Natural killer cell (primary cell): ENCODE data around the gene LAGE3. TPM values are rescaled to one million over a fixed set of nuclear protein-coding genes. Genes with fewer than 3 reads are reported as not detected.

Experiments used
- ATAC-seq, 3 donors: fragments of 150-1000 bp in 2 of 3; fragments of 200-7000 bp in 1 of 3; cut with Tn5 transposase; 1 replicate in 1 of 3; 2 replicates in 2 of 3; pipeline ENCODE4 v1.10.0; 2021; ENCODE audit warnings: mild to moderate bottlenecking in 2 of 3, moderate library complexity in 2 of 3
- DNase-seq, 2 donors: peaks; one replicate each; pipeline versions ENCODE4 v3.0.0 to v3.0.0-alpha.2; 2013 to 2021; ENCODE audit warnings: mixed read lengths in 1 of 2
- H3K27ac ChIP-seq: one replicate; pipeline ENCODE4 v1.5.1; 2013; ENCODE audit warnings: mild to moderate bottlenecking, low read length
- H3K27me3 ChIP-seq: one replicate; pipeline ENCODE4 v1.6.1; 2013; ENCODE audit warnings: low read length; ENCODE audit not compliant: control insufficient read depth, insufficient read depth
- H3K36me3 ChIP-seq: one replicate; pipeline ENCODE4 v1.6.1; 2013; ENCODE audit warnings: low read length; ENCODE audit not compliant: control insufficient read depth, insufficient read depth
- H3K4me1 ChIP-seq: one replicate; pipeline ENCODE4 v1.6.1; 2013; ENCODE audit warnings: low read length; ENCODE audit not compliant: control insufficient read depth, insufficient read depth
- H3K4me3 ChIP-seq: one replicate; pipeline ENCODE4 v1.5.1; 2013; ENCODE audit warnings: low read length
- H3K9me3 ChIP-seq: one replicate; pipeline ENCODE4 v1.6.1; 2013; ENCODE audit warnings: low read length; ENCODE audit not compliant: control insufficient read depth, insufficient read depth
- H3K27ac Mint-ChIP-seq, 2 donors: one replicate each; pipeline ENCODE4 v1.8.0; 2022; ENCODE audit warnings: mild to moderate bottlenecking in 2 of 2, mixed read lengths in 2 of 2, moderate library complexity in 1 of 2
- H3K27me3 Mint-ChIP-seq, 2 donors: one replicate each; pipeline ENCODE4 v1.8.0; 2022; ENCODE audit warnings: low read depth in 2 of 2, mixed read lengths in 2 of 2
- H3K36me3 Mint-ChIP-seq: one replicate; pipeline ENCODE4 v1.8.0; 2022; ENCODE audit warnings: mixed read lengths
- H3K4me1 Mint-ChIP-seq, 2 donors: one replicate each; pipeline ENCODE4 v1.8.0; 2022; ENCODE audit warnings: mixed read lengths in 2 of 2
- H3K4me3 Mint-ChIP-seq: one replicate; pipeline ENCODE4 v1.8.0; 2022; ENCODE audit warnings: mild to moderate bottlenecking, moderate library complexity, mixed read lengths
- H3K9me3 Mint-ChIP-seq, 2 donors: one replicate each; pipeline ENCODE4 v1.8.0; 2022; ENCODE audit warnings: mixed read lengths in 2 of 2
- WGBS: methylation state at CpG from one replicate; pipeline ENCODE4 v1.1.7; 2013; ENCODE audit warnings: missing lambda C conversion rate; ENCODE audit not compliant: insufficient coverage; 5-methylcytosine and 5-hydroxymethylcytosine counted together
- intact Hi-C: fragments of 100-400 bp; cut with micrococcal nuclease; formaldehyde crosslinking; loops from one replicate; pipeline ENCODE4 v1.14.2; 2022
- total RNA-seq, 4 donors: library from RNA; stranded (reverse); fragments of 120-200 nt in 1 of 4; gene quantifications; one replicate each; pipeline versions ENCODE4 v1.2.3 to v1.2.4, GENCODE V29; 2013 to 2022
- TF ChIP-seq, protein P1 (sequence below): fragments of 200-600 bp; IDR thresholded peaks from one replicate; pipeline ENCODE4 v1.8.0; 2022; ENCODE audit warnings: antibody characterized with exemption

Gene LAGE3
- total RNA-seq, 3 donors from 2014 or later (not counting 1 experiment from before 2014, with no cell fraction given) = 10.8 to 12.5 (median 10.9) TPM

- Histone ChIP-seq H3K27ac (no peak overlapping the region), H3K4me1 (no peaks in the 10 kb centered on the region), H3K4me3 (no peak overlapping the region), H3K9me3 (no peaks in the 10 kb centered on the region), H3K36me3 (peaks cover 16% of the 10 kb centered on the region), H3K27me3 (no peaks in the 10 kb centered on the region)
- intact Hi-C loops = no loop called here
- ATAC-seq = no peak
- no peak overlapping the region for H3K4me3 Mint-ChIP-seq
- H3K36me3 Mint-ChIP-seq = no peaks in the 10 kb centered on the region
- no peak for DNase-seq
- 94% methylated on average over 14 of the region's 14 CpGs for WGBS
- H3K4me1 Mint-ChIP-seq = no peaks in the 10 kb centered on the region
- H3K9me3 Mint-ChIP-seq = no peaks in the 10 kb centered on the region
- no peaks in the 10 kb centered on the region for H3K27me3 Mint-ChIP-seq
- TF ChIP-seq, protein P1, sequence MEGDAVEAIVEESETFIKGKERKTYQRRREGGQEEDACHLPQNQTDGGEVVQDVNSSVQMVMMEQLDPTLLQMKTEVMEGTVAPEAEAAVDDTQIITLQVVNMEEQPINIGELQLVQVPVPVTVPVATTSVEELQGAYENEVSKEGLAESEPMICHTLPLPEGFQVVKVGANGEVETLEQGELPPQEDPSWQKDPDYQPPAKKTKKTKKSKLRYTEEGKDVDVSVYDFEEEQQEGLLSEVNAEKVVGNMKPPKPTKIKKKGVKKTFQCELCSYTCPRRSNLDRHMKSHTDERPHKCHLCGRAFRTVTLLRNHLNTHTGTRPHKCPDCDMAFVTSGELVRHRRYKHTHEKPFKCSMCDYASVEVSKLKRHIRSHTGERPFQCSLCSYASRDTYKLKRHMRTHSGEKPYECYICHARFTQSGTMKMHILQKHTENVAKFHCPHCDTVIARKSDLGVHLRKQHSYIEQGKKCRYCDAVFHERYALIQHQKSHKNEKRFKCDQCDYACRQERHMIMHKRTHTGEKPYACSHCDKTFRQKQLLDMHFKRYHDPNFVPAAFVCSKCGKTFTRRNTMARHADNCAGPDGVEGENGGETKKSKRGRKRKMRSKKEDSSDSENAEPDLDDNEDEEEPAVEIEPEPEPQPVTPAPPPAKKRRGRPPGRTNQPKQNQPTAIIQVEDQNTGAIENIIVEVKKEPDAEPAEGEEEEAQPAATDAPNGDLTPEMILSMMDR = no peak
- H3K27ac Mint-ChIP-seq = no peak overlapping the region
These were observed 8.6 kb downstream of the LAGE3 start for GRCh38 chrX:154470434-154470833.

DNA sequence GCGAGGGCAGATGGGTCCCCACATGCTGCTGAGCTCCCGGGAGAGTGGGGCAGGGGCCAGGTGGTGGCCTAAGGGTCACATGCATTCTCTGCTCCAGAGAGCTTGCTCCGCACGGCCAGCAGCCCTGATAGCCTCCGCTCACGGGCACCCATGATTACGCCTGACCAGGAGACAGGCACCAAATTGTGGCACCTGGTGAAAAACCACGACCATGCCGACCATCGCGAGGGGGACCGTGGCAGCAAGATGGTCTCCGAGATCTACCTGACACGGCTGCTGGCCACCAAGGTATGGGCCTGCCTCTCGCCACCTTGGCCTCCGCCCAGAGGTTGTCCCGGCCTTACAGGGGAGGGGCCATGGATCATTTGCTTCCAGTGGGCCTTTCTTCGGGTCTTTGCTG is 9.2 kb downstream of the LAGE3 start:
- Mint-ChIP-seq H3K27me3 (no peaks in the 10 kb centered on the region), H3K9me3 (no peaks in the 10 kb centered on the region), H3K27ac (no peak overlapping the region), H3K36me3 (no peaks in the 10 kb centered on the region), H3K4me1 (no peaks in the 10 kb centered on the region), H3K4me3 (no peak overlapping the region)
- no peak for DNase-seq
- H3K4me1 ChIP-seq = no peaks in the 10 kb centered on the region
- H3K27me3 ChIP-seq = no peaks in the 10 kb centered on the region
- TF ChIP-seq, protein P1 = no peak
- no peak overlapping the region for H3K27ac ChIP-seq
- intact Hi-C loops = no loop called here
- peaks cover 16% of the 10 kb centered on the region for H3K36me3 ChIP-seq
- H3K9me3 ChIP-seq = no peaks in the 10 kb centered on the region
- no peak for ATAC-seq
- no peak overlapping the region for H3K4me3 ChIP-seq
- WGBS = 96% methylated on average over 18 of the region's 18 CpGs

DNA sequence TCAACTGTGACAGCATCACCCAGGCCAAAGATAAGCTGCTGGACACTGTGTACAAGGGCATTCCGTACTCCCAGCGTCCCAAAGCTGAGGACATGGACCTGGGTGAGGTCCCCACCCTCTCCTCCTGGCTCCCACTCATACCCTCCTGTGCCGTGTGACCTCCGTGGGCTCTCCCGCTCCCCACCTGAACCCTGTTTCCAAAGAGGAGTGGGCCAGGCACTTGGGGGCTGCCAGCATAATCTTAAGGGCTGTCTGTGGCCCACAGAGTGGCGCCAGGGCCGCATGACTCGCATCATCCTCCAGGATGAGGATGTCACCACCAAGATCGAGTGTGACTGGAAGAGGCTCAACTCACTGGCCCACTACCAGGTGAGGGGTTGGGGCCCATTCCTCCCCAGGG is 10.0 kb downstream of the LAGE3 start:
- DNase-seq (no peak), ATAC-seq (no peak)
- no peaks in the 10 kb centered on the region for H3K27me3 ChIP-seq
- intact Hi-C loops = no loop called here
- Mint-ChIP-seq H3K4me1 (no peaks in the 10 kb centered on the region), H3K9me3 (no peaks in the 10 kb centered on the region), H3K4me3 (no peak overlapping the region), H3K27me3 (no peaks in the 10 kb centered on the region), H3K36me3 (no peaks in the 10 kb centered on the region), H3K27ac (no peak overlapping the region)
- H3K4me3 ChIP-seq = no peak overlapping the region
- TF ChIP-seq, protein P1 = no peak
- no peaks in the 10 kb centered on the region for H3K9me3 ChIP-seq
- H3K27ac ChIP-seq = no peak overlapping the region
- no peaks in the 10 kb centered on the region for H3K4me1 ChIP-seq
- 95% methylated on average over 9 of the region's 9 CpGs for WGBS
- peaks cover 16% of the 10 kb centered on the region for H3K36me3 ChIP-seq

- no peak for DNase-seq
These were observed 10.9 kb downstream of the LAGE3 start for GRCh38 chrX:154468217-154468616.

More at GRCh38 chrX:154468217-154468616, 10.9 kb downstream of the LAGE3 start:
- Mint-ChIP-seq H3K27ac (no peak overlapping the region), H3K36me3 (no peaks in the 10 kb centered on the region), H3K9me3 (no peaks in the 10 kb centered on the region), H3K4me1 (no peaks in the 10 kb centered on the region), H3K27me3 (no peaks in the 10 kb centered on the region), H3K4me3 (no peak overlapping the region)
- ATAC-seq = no peak
- no peaks in the 10 kb centered on the region for H3K4me1 ChIP-seq
- intact Hi-C loops = no loop called here
- peaks cover 16% of the 10 kb centered on the region for H3K36me3 ChIP-seq
- no peaks in the 10 kb centered on the region for H3K9me3 ChIP-seq
- 96% methylated on average over 23 of the region's 23 CpGs for WGBS
- H3K4me3 ChIP-seq = no peak overlapping the region
- no peak overlapping the region for H3K27ac ChIP-seq
- H3K27me3 ChIP-seq = no peaks in the 10 kb centered on the region
- TF ChIP-seq, protein P1 = no peak
